GM13977 (cell line): Measurements from ENCODE around the gene CRYGA.
"Not testable (repeated sequence)": the region's sequence is repeated elsewhere in the genome, so short reads cannot be mapped to it uniquely, and the experiment has no call there.

Source experiments
- DNase-seq: peaks from one replicate; pipeline ENCODE4 v3.0.0; 2012; ENCODE audit warnings: low spot score
- CTCF ChIP-seq: IDR thresholded peaks from 2 replicates; pipeline ENCODE4 v1.5.1; 2012; ENCODE audit warnings: mild to moderate bottlenecking, control low read depth; ENCODE audit not compliant: insufficient read depth; ENCODE audit errors: extremely low read depth, missing control alignments
- in situ Hi-C: fragments of 300-500 bp; cut with MboI; formaldehyde crosslinking; loops from one replicate; pipeline ENCODE4 v1.12.0; 2022; ENCODE audit warnings: low sequenced_read_pairs, low pct_unique_long_range_greater_than_20kb, mixed read lengths, inconsistent platforms; ENCODE audit not compliant: unreplicated experiment

Gene CRYGA

GRCh38 chr2:208142240-208142924, 21.0 kb downstream of the CRYGA start:
- in situ Hi-C loops, result no loop called here
- no peak for TF ChIP-seq CTCF
- no peak for DNase-seq

- in situ Hi-C loops, result no loop called here
- no peak for DNase-seq
- no peak for TF ChIP-seq CTCF
Observed at GRCh38 chr2:208139447-208139846, 23.9 kb downstream of the CRYGA start.

GRCh38 chr2:208138334-208138733, 25.1 kb downstream of the CRYGA start:
- in situ Hi-C loops, DNase-seq: not testable (repeated sequence)

- DNase-seq, result no peak
- in situ Hi-C loops, result no loop called here
- TF ChIP-seq CTCF, result no peak
Observed at GRCh38 chr2:208136716-208137094, 26.7 kb downstream of the CRYGA start.

GRCh38 chr2:208135794-208136715, 27.3 kb downstream of the CRYGA start:
- in situ Hi-C loops, result no loop called here
- no peak for DNase-seq
- no peak for TF ChIP-seq CTCF

GRCh38 chr2:208134928-208135586, 28.3 kb downstream of the CRYGA start:
- no peak for DNase-seq
- TF ChIP-seq CTCF, result no peak
- in situ Hi-C loops, result no loop called here
